Islet of Langerhans (tissue), 1 donor: Measurements from ENCODE around the gene MEMO1.
"Not testable (repeated sequence)": the region's sequence is repeated elsewhere in the genome, so short reads cannot be mapped to it uniquely, and the experiment has no call there.

Experiments
- FAIRE-seq: peaks from one replicate; lab custom pipeline; 2011; peaks lifted over from hg19 to GRCh38; lab: Jason Lieb, UNC

Gene MEMO1

GRCh38 chr2:32010670-32011484, at the start of gene MEMO1:
Gene MEMO1 (minus strand): TSS chr2:32011008. CDS start chr2:32010247, 761 bp downstream.
- FAIRE-seq: no peak

DNA sequence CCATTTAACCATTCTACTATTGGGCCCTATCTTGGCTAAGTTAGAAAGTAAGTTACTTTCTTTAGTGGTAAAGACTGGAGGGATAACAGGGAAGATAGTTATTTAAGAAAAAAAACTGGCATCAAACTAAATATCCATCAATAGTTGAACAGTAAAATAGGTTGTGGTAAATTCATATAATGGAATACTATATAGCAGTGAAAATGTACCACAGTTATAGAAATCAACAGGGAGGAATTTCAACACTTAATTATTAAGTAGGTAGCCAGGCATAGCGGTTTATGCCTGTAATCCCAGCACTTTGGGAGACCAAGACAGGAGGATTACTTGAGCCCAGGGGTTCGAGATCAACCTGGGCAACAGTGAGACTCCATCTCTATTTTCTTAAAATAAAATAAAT, 49.5 kb upstream of the MEMO1 start:
- FAIRE-seq: no peak

DNA sequence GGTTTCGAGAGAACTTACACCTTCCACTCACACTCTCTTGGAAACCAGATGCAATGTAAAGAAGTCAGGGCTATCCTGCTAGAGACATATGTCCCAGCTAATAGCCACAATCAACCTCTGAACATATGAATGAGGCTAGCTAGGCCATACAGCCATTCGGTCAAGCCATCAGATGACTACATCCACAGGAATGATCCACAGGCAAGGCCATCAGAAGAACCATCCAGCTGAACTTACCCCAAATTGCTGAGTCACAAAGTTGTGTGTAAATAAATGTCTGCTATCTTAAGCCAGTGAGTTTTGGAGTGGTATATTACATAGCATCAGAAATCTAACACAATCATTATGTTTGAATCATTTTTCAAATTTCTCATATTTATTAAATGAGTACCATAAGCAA, 47.3 kb upstream of the MEMO1 start:
- no peak for FAIRE-seq

GRCh38 chr2:32054583-32054982, 43.8 kb upstream of the MEMO1 start:
- not testable (repeated sequence) for FAIRE-seq

- FAIRE-seq: no peak
These were observed 41.1 kb upstream of the MEMO1 start for GRCh38 chr2:32051836-32052439.

DNA sequence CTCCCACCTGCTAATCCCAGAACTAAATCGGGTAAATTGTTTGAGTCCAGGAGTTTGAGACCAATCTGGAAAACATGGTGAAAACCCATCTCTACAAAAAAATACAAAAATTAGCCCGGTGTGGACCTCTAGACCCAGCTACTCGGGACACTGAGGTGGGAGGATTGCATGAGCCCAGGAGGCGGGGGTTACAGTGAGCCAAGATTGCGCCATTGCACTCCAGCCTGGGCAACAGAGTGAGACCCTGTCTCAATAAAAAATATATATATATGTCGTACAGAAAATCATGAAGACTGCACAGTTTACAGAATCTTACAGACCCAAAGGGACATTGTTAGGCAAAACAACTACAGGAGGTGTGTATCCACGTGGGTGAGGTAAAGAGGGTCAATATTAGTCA, 32.8 kb upstream of the MEMO1 start:
- no peak for FAIRE-seq

DNA sequence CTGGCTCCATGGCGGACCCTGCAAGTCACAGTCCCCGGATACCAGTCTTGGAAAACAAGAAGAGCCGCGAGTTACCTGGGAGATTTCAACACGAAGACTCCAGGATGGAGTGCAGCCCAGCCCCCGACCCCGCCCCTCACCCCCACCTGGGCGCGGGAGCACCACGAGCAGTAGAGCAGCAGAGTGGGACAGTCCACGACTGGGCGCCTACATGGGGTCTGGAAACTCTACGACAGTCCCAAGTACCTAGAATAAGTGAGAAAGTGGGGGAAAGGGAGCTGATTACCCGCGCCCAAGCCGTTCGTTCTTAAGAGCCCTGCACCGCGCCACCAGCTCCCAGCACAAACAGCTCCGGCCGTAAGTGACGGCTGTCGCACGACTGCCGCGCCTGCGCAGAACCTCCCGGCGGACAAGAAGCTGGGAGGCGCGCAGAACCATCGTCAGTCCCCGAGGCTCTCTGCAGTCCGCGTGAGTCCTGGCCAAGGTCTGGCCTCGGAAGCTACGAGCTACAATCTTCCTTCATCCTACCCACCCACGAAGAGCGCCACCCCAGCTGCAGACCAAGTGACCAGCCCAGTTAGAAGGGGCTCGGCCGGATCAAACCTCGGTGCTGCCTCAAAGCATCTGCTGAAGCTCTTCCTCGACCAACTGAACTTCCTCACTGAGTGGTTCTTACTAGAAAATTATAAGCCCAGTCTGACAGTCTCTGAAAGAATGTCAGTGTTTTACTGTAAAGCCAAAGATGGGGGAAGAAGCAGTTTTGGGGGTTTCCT, 28.8 kb upstream of the MEMO1 start, which contains the start of gene DPY30:
Gene DPY30 (minus strand): TSS at position 359 of the 773 bp plus-strand sequence. CDS start 349 bp downstream, at position 10.
- FAIRE-seq: no peak

GRCh38 chr2:32034198-32034887, 23.5 kb upstream of the MEMO1 start:
- FAIRE-seq: not testable (repeated sequence)

DNA sequence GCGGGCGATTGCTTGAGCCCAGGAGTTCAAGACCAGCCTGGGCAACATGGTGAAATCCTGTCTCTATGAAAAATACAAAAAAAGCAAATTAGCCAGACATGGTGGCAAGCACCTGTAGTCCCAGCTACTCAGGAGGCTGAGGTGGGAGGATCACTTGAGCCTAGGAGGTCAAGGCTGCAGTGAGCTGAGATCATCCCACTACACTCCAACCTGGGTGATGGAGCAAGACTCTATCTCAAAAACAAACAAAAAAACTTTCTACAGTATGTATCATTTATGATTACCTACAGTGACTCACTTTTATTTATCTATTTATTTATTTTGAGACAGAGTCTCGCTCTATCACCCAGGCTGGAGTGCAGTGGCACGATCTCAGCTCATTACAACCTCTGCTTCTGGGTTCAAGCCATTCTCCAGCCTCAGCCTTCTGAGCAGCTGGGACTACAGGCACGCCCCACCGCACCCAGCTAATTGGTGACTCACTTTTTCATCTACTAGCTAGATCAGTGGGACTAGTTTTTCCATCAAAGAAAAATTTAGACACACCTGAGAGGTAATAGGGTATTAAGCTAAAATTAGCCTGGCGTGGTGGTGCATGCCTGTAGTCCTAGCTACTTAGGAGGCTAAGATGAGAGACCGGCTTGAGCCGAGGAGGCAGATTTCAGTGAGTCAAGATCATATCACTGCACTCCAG, 8.1 kb upstream of the MEMO1 start:
- not testable (repeated sequence) for FAIRE-seq

- FAIRE-seq: no peak
These were observed 2.1 kb upstream of the MEMO1 start for GRCh38 chr2:32012872-32013271.

DNA sequence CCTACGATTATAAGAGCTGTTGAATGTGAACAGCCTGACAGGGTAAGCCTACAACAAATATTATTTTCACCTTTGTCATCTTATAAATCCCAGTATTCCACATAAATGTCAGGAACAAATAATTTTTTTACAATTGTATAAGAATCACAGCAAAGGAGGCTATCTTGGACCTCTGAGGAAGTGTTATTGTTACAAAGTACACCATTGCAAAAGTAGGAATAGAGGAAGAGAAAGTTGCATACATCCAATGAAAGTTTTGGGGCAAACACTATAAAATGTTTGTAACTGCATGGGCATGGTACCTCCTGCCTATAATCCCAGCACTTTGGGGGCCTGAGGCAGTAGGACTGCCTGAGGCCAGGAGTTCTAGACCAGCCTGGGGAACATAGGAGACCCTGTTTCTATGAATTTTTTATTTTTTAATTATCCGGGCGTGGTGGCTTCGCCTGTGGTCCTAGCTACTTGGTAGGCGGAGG, 715 bp upstream of the MEMO1 start:
- FAIRE-seq: no peak

GRCh38 chr2:32010280-32010669, 533 bp downstream of the MEMO1 start:
- FAIRE-seq: not testable (repeated sequence)

GRCh38 chr2:32009516-32010256, 1.1 kb downstream of the MEMO1 start:
- no peak for FAIRE-seq

GRCh38 chr2:32008805-32009515, 1.8 kb downstream of the MEMO1 start:
- FAIRE-seq: no peak

DNA sequence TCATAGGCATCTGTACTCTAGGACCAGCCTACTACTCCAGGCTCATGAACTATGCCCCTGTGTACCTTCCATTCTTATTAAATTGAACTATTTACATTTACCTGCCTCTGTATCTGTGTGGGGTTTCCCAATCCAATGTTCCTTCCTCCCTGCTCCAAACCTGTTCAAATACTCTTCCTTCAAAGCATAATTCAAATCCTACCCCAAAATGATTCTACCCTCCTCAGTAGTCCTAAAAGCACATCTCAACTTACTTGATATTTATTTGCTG, 3.8 kb downstream of the MEMO1 start:
- no peak for FAIRE-seq

- FAIRE-seq: no peak
These were observed 5.3 kb downstream of the MEMO1 start for GRCh38 chr2:32005371-32005976.

GRCh38 chr2:32003791-32004190, 7.0 kb downstream of the MEMO1 start:
- FAIRE-seq: no peak

DNA sequence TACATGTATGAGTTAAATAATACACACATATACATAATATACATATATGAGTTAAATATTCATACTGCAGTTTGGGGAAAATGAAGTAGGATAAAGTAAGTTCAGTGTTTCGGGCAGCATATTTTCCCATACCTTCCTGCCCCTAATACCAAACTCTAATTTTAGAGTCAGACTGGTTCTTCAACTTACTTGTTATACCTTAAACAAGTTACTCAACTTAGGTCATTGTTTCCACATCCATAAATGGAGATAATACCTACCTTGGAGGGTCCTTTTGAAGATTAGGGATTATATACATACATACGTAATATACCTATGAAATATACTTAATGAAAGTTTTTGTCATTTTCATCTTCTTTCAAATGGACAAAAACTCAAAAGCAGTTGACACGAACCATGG, 8.4 kb downstream of the MEMO1 start:
- FAIRE-seq: no peak

DNA sequence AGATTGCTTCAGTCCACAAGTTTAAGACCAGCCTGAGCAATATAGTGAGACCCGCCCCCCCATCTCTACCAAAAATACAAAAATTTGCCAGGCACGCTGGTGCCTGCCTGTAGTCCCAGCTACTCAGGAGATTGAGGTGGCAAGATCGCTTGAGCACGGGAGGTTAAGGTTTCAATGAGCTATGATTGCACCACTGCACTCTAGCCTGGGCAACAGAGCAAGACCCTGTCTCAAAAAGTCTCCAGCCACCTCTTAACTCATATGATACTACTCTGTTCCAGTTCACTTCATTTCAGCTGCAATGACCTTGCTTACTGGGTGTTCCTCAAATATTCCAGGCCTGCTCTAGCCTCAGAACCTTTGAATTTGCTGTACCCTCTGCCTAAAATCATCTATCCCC, 11.4 kb downstream of the MEMO1 start:
- FAIRE-seq: no peak
